ENCODE measurements around the gene TP53TG3. TPM values are rescaled to one million over a fixed set of nuclear protein-coding genes. Genes with fewer than 3 reads are reported as not detected.
"Not testable (repeated sequence)": the region's sequence is repeated elsewhere in the genome, so short reads cannot be mapped to it uniquely, and the experiment has no call there.

TP53TG3 gene
- polyA plus RNA-seq (2014; cell fraction: cytosol; rRNA removed), result 1.6 and 3.1 TPM in 2 replicates
- 0.07 and 0.30 TPM in 2 replicates for polyA plus RNA-seq (2014; cell fraction: nucleus; rRNA removed)

- DNase-seq (ENCODE audit: low spot score), result not testable (repeated sequence)
These were observed at the start of gene TP53TG3 for GRCh38 chr16:32676065-32676464. Gene TP53TG3, minus strand, starts transcription at chr16:32676165. Its CDS starts 68 bp downstream, at chr16:32676097.

DNA sequence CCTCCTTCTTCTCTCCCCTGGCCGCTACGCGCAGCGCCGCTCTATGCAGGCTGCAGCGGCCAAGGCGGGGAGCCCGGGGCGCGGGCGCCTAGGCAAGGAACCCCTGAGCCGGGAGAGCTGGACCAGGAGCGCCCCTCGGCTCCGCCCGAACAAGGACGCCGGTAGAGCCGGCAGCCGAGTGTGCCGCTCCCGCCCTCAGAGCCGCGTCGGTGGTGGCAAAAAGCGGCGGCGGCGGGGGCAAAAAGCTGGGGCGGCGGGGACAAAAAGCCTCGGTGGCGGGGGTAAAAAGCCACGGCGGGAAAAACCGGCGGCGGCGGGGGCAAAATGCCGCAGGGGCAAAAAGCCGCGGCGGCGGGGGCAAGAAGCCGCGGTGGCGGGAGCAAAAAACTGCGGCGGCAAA, 25.1 kb downstream of the TP53TG3 start:
- not testable (repeated sequence) for DNase-seq (ENCODE audit: low spot score)

GRCh38 chr16:32647562-32647961, 28.4 kb downstream of the TP53TG3 start:
- not testable (repeated sequence) for DNase-seq (ENCODE audit: low spot score)

- DNase-seq (ENCODE audit: low spot score), result not testable (repeated sequence)
These were observed 29.2 kb downstream of the TP53TG3 start for GRCh38 chr16:32646780-32647179.

DNA sequence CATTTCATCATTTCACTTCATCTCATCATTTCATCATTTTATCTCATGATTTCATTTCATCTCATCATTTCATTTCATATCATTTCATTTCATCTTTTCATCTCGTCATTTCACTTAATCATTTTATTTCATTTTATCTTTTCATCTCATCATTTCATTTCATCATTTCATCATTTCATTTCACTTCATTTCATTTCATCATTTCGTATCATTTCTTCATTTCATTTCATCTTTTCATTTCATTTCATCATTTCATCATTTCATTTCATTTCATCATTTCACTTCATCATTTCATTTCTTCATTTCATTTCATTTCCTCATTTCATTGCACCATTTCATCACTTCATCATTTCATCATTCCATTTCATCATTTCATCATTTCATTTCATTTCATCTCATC, 29.8 kb downstream of the TP53TG3 start:
- not testable (repeated sequence) for DNase-seq (ENCODE audit: low spot score)

DNA sequence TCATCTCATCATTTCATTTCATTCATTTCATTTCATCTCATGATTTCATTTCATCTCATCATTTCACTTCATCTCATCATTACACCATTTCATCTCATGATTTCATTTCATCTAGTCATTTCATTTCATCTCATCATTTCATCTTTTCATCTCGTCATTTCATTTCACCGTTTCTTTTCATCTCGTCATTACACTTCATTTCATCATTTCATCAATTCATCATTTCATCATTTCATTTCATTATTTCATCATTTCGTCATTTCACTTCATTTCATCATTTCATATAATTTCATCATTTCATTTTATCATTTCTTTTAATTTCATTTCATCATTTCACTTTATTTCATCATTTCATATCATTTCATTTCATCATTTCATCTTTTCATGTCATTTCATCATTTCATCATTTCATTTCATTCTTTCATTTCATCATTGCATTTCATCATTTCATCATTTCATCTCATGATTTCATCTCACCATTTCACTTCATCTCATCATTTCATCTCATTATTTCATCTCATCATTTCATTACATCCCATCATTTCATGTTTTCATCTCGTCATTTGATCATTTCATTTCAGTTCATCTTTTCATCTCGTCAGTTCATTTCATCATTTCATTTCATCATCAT, 30.6 kb downstream of the TP53TG3 start:
- DNase-seq (ENCODE audit: low spot score), result not testable (repeated sequence)

GRCh38 chr16:32644715-32645114, 31.2 kb downstream of the TP53TG3 start:
- not testable (repeated sequence) for DNase-seq (ENCODE audit: low spot score)

DNA sequence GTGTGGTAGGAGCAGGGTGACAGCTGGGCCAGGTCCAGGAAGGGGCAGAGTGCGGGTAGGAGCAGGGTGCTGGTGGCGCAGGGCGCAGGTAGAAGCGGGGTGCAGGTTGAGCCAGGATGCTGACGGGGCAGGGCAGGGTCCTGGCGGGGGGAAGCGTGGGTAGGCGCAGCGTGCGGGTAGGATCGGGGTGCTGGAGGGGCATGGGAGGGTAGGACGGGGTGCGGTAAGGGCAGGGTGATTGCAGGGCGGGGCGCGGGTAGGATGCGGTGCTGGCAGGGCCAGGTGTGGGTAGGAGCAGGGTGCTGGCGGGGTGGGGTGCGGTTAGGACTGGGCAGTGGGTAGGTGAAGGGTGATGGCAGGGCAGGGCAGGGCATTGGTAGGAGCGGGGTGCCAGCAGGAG, 38.4 kb downstream of the TP53TG3 start:
- not testable (repeated sequence) for DNase-seq (ENCODE audit: low spot score)

GRCh38 chr16:32632096-32632495, 43.9 kb downstream of the TP53TG3 start:
- DNase-seq (ENCODE audit: low spot score), result not testable (repeated sequence)

Small RNAs within 50 kb of the gene (small RNA-seq; reads per million reads assigned to genes)
- gene AC138907.6, result 0 reads per million in 2 experiments

All from SK-N-DZ (cell line).